Neural cell (in vitro differentiated cells): ENCODE data around the gene LMO3.

Source experiments
- EP300 ChIP-seq: fragments of 450-650 bp; conservative IDR thresholded peaks from 2 replicates; pipeline ENCODE4 v1.6.1; 2014; ENCODE audit warnings: antibody characterized with exemption, mild to moderate bottlenecking, moderate library complexity; ENCODE audit not compliant: poor library complexity, severe bottlenecking
- EZH2 ChIP-seq: fragments of 200-600, 300-800 bp; shearing (Covaris generic), sonication (generic); IDR thresholded peaks from 2 replicates; pipeline ENCODE4 v1.6.1; 2014; ENCODE audit warnings: antibody characterized with exemption, low read length, borderline replicate concordance, mild to moderate bottlenecking; ENCODE audit not compliant: insufficient read depth, poor library complexity, severe bottlenecking
- POLR2AphosphoS5 ChIP-seq: IDR thresholded peaks from 2 replicates; pipeline ENCODE4 v1.6.1; 2012
- TF ChIP-seq, protein P1 (sequence below): fragments of 450-650 bp; IDR thresholded peaks from 2 replicates; pipeline ENCODE4 v1.5.1; 2014; ENCODE audit warnings: antibody characterized with exemption, mild to moderate bottlenecking, moderate library complexity; ENCODE audit not compliant: poor library complexity, severe bottlenecking

DNA sequence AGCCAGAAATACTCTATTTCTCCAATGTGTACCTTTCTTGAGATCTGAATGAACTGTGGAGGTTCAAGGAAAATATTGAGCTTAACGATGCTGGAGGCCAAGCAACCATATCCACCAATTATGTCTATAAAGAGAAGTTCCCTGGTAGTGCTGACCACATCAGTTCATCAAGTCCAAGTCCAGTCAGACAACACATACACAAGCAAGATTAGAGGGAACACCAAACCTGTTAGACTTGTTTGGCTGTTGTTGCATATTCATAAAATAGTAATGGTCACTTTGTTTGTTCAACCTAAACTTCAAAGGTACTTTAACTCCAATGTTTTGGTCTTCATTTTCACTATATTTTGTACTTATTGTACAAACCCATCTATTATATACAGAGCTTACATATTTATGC is 81.6 kb downstream of the LMO3 start:
- TF ChIP-seq EP300: no peak
- TF ChIP-seq EZH2: no peak
- TF ChIP-seq, protein P1, sequence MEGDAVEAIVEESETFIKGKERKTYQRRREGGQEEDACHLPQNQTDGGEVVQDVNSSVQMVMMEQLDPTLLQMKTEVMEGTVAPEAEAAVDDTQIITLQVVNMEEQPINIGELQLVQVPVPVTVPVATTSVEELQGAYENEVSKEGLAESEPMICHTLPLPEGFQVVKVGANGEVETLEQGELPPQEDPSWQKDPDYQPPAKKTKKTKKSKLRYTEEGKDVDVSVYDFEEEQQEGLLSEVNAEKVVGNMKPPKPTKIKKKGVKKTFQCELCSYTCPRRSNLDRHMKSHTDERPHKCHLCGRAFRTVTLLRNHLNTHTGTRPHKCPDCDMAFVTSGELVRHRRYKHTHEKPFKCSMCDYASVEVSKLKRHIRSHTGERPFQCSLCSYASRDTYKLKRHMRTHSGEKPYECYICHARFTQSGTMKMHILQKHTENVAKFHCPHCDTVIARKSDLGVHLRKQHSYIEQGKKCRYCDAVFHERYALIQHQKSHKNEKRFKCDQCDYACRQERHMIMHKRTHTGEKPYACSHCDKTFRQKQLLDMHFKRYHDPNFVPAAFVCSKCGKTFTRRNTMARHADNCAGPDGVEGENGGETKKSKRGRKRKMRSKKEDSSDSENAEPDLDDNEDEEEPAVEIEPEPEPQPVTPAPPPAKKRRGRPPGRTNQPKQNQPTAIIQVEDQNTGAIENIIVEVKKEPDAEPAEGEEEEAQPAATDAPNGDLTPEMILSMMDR: no peak
- no peak for TF ChIP-seq POLR2AphosphoS5
